Erythroblast (primary cell): ENCODE data around the gene IL1RAPL1.

Experiments used
- DNase-seq, 2 experiments: peaks; one replicate each; lab custom pipeline; 2025; lab: John Stamatoyannopoulos, UW
- GATA1 ChIP-seq: IDR thresholded peaks from 2 replicates; pipeline ENCODE4 v1.6.1; 2011; ENCODE audit warnings: low read depth, mild to moderate bottlenecking, control low read depth, low read length, moderate library complexity
- POLR2A ChIP-seq: IDR thresholded peaks from 2 replicates; pipeline ENCODE4 v1.6.1; 2011; ENCODE audit warnings: mild to moderate bottlenecking, low read length

IL1RAPL1 gene

GRCh38 chrX:29397506-29397905 lies 810.3 kb downstream of the IL1RAPL1 start:
- no peak for DNase-seq
- TF ChIP-seq POLR2A (no peak), GATA1 (no peak)

- TF ChIP-seq POLR2A (no peak), GATA1 (no peak)
- DNase-seq, result no peak
These were observed 820.1 kb downstream of the IL1RAPL1 start for GRCh38 chrX:29407357-29407756.

- TF ChIP-seq GATA1, result no peak
- no peak for TF ChIP-seq POLR2A
- DNase-seq, result no peak
These were observed 832.7 kb downstream of the IL1RAPL1 start for GRCh38 chrX:29419774-29420553.

GRCh38 chrX:29422034-29422433 lies 834.8 kb downstream of the IL1RAPL1 start:
- no peak for DNase-seq
- no peak for TF ChIP-seq POLR2A
- no peak for TF ChIP-seq GATA1

- TF ChIP-seq POLR2A, result no peak
- TF ChIP-seq GATA1, result no peak
- no peak for DNase-seq
These were observed 844.6 kb downstream of the IL1RAPL1 start for GRCh38 chrX:29431895-29432294.

- no peak for TF ChIP-seq GATA1
- no peak for TF ChIP-seq POLR2A
- DNase-seq, result no peak
These were observed 845.3 kb downstream of the IL1RAPL1 start for GRCh38 chrX:29432534-29432933.

- TF ChIP-seq POLR2A, result no peak
- no peak for TF ChIP-seq GATA1
- DNase-seq, result no peak
These were observed 847.7 kb downstream of the IL1RAPL1 start for GRCh38 chrX:29434939-29435338.

GRCh38 chrX:29435396-29435795 lies 848.1 kb downstream of the IL1RAPL1 start:
- no peak for DNase-seq
- no peak for TF ChIP-seq GATA1
- no peak for TF ChIP-seq POLR2A

GRCh38 chrX:29447867-29448266 lies 860.6 kb downstream of the IL1RAPL1 start:
- no peak for DNase-seq
- TF ChIP-seq GATA1 (no peak), POLR2A (no peak)

- no peak for DNase-seq
- TF ChIP-seq GATA1 (no peak), POLR2A (no peak)
These were observed 866.1 kb downstream of the IL1RAPL1 start for GRCh38 chrX:29453333-29453732.

GRCh38 chrX:29455702-29456101 lies 868.5 kb downstream of the IL1RAPL1 start:
- DNase-seq, result no peak
- no peak for TF ChIP-seq GATA1
- TF ChIP-seq POLR2A, result no peak

- no peak for DNase-seq
- TF ChIP-seq GATA1 (no peak), POLR2A (no peak)
These were observed 873.8 kb downstream of the IL1RAPL1 start for GRCh38 chrX:29461039-29461438.

- DNase-seq, result no peak
- no peak for TF ChIP-seq POLR2A
- TF ChIP-seq GATA1, result no peak
These were observed 879.2 kb downstream of the IL1RAPL1 start for GRCh38 chrX:29466456-29466855.

- no peak for DNase-seq
- no peak for TF ChIP-seq GATA1
- TF ChIP-seq POLR2A, result no peak
These were observed 881.8 kb downstream of the IL1RAPL1 start for GRCh38 chrX:29468911-29469494.

GRCh38 chrX:29470030-29470429 lies 882.8 kb downstream of the IL1RAPL1 start:
- no peak for TF ChIP-seq POLR2A
- no peak for TF ChIP-seq GATA1
- DNase-seq, result peak in 1 of 2 experiments; percentile 0
